SJCRH30 (cell line): ENCODE data around the gene UPK1B. TPM values are rescaled to one million over a fixed set of nuclear protein-coding genes. Genes with fewer than 3 reads are reported as not detected.
"Not testable (repeated sequence)": the region's sequence is repeated elsewhere in the genome, so short reads cannot be mapped to it uniquely, and the experiment has no call there.

Experiments
- DNase-seq, 2 experiments: peaks; one replicate each; pipeline ENCODE4 v3.0.0-alpha.2; 2015 to 2020
- H3K27ac ChIP-seq: fragments of 250-450 bp; sonication (Bioruptor Pico); 2 replicates; pipeline ENCODE4 v1.5.1; 2020; ENCODE audit warnings: mild to moderate bottlenecking, moderate library complexity
- H3K27me3 ChIP-seq: fragments of 250-450 bp; sonication (Bioruptor Pico); 2 replicates; pipeline ENCODE4 v1.5.1; 2020; ENCODE audit warnings: mild to moderate bottlenecking, moderate library complexity
- H3K36me3 ChIP-seq: fragments of 250-450 bp; sonication (Bioruptor Pico); 2 replicates; pipeline ENCODE4 v1.5.1; 2020; ENCODE audit warnings: mild to moderate bottlenecking, moderate library complexity
- H3K4me1 ChIP-seq: fragments of 250-450 bp; sonication (Bioruptor Pico); 2 replicates; pipeline ENCODE4 v1.5.1; 2020; ENCODE audit warnings: mild to moderate bottlenecking, moderate library complexity
- H3K4me3 ChIP-seq: fragments of 250-450 bp; sonication (Bioruptor Pico); 2 replicates; pipeline ENCODE4 v1.5.1; 2020; ENCODE audit warnings: mild to moderate bottlenecking, moderate library complexity
- H3K9me3 ChIP-seq: fragments of 250-450 bp; sonication (Bioruptor Pico); replicated peaks from 2 replicates; pipeline ENCODE4 v1.5.1; 2020; ENCODE audit warnings: mild to moderate bottlenecking, moderate library complexity
- total RNA-seq: library from RNA; depleted of rRNA; stranded (reverse); fragments of >200 nt; shearing (Covaris generic); gene quantifications from 2 replicates; pipeline ENCODE4 v1.2.3, GENCODE V29; 2014; rRNA removed

Gene UPK1B
- total RNA-seq, 1 experiment from 2014 or later, result not detected

DNA sequence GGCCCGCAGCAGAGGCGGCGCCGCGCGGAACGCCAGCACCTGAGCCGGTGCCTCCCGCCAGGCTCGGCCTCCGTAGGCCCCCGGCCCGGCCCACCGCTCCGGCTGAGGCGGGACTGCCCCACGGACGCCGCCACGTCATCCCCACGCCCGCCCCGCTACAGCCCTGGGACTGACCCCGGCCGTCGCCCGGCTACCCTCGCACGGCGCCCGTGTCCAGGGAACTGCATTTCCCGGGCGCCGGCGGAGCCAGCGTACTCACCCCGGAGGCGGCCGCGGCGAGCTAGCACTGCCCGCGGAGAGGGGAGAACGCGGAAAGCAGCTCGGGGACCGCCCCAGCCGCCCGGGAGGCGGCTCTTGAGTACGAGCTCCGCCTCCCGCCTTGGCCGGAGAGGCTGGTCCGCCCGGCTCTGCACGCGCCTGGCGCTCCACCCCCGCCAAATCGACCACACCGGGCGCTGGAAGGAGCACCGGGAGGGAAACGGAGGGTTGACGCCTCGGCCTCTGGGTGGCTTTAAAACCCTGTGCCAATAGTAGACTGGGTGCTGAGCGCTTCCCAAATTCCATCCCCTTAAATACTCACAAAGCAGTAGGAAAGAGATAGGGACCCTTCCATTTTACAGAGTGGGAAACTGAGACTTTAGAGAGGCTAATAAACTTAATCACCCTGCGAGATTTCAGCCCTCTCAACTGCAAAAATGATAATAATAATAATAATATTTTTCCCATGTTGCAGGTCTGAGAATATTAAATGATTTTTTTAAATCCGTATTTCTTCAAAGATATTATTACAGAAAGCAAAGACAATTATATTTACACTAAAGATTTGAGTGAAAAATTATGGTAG lies 67.4 kb downstream of the UPK1B start, which contains the start of gene B4GALT4:
Gene B4GALT4, minus strand, starts transcription at position 288 of the 844 bp plus-strand sequence. CDS start 10,779 bp downstream, outside the sequence.
- Histone ChIP-seq H3K4me3 (peak within 1 kb of the TSS; percentile 83), H3K36me3 (peaks cover 6% of the 10 kb centered on the region), H3K9me3 (no peaks in the 10 kb centered on the region), H3K4me1 (peaks cover 5% of the 10 kb centered on the region; the same call in 1 of the 2 replicates), H3K27me3 (no peaks in the 10 kb centered on the region), H3K27ac (peak within 1 kb of the TSS; percentile 52)
- peak; percentile 87 to 90 for DNase-seq

DNA sequence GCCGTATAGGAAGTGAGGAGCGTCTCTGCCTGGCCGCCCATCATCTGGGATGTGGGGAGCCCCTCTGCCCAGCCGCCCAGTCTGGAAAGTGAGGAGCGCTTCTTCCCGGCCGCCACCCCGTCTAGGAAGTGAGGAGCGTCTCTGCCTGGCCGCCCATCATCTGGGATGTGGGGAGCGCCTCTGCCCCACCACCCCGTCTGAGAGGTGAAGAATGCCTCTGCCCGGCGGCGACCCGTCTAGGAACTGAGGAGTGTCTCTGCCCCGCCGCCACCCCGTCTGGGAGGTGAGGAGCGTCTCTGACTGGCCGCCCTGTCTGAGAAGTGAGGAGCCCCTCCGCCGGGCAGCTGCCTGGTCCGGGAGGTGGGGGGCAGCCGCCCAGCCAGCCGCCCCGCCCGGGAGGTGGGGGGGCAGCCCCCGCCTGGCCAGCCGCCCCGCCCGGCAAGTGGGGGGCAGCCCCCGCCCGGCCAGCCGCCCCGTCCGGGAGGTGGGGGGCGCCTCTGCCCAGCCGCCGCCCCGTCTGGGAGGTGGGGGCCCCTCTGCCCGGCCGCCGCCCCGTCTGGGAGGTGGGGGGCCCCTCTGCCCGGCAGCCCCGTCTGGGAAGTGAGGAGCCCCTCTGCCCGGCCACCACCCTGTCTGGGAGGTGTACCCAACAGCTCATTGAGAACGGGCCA lies 69.1 kb downstream of the UPK1B start:
- DNase-seq, H3K4me3 ChIP-seq, H3K27ac ChIP-seq, H3K27me3 ChIP-seq, H3K36me3 ChIP-seq, H3K4me1 ChIP-seq, H3K9me3 ChIP-seq: not testable (repeated sequence)

DNA sequence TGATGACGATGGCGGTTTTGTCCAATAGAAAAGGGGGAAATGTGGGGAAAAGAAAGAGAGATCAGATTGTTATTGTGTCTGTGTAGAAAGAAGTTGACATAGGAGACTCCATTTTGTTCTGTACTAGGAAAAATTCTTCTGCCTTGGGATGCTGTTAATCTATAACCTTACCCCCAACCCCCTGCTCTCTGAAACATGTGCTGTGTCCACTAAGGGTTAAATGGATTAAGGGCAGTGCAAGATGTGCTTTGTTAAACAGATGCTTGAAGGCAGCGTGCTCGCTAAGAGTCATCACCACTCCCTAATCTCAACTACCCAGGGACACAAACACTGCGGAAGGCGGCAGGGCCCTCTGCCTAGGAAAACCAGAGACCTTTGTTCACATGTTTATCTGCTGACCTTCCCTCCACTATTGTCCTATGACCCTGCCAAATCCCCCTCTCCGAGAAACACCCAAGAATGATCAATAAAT lies 69.7 kb downstream of the UPK1B start:
- not testable (repeated sequence) for H3K9me3 ChIP-seq, H3K4me3 ChIP-seq, H3K36me3 ChIP-seq, DNase-seq, H3K27ac ChIP-seq, H3K4me1 ChIP-seq, H3K27me3 ChIP-seq

DNA sequence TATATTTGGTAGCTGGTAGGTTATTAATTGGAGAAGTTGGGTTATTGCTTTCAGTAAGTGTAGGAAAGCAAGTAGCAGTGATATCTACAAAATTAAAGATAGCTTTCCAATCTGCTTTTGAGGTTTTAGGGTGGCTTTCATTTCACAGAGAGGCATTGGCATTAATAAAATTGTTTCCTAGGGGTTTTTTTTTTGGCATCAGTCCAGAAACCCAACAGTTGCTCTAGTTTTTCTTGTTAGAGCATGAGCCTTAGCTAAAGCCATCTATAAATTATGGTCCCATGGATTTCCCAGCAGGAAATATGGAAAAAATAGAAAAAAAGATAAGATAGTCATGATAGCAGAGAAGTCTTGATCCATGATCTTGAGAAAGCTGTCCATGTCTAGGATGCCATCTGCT lies 70.3 kb downstream of the UPK1B start:
- DNase-seq, result peak in 1 of 2 experiments; percentile 52
- no peaks in the 10 kb centered on the region for H3K27me3 ChIP-seq

DNA sequence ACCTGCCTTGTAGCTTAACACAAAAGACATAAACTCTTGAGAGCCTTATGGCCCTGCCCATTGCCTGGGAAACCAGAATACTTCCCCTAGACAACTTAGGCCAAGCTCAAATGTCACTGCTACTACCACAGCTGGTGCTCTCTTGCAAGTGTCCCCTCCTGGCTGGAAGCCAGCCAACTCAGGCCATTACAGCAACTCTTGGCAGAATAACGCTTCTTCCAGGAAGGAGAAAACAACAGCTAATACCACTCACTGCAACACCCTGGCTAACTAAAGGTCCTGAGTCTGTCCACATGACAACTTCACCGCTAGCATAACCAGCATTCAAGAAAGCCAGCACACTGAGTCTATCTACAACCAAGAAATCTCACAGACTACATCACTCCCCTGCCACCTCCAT lies 72.4 kb downstream of the UPK1B start:
- H3K4me1 ChIP-seq, result peaks cover 5% of the 10 kb centered on the region; the same call in 1 of the 2 replicates
- peak; percentile 38 to 65 for DNase-seq
- H3K27ac ChIP-seq, result no peak overlapping the region
- H3K27me3 ChIP-seq, result no peaks in the 10 kb centered on the region
- H3K4me3 ChIP-seq, result no peak overlapping the region
- H3K36me3 ChIP-seq, result no peaks in the 10 kb centered on the region
- H3K9me3 ChIP-seq, result 0 out of 2 replicates have a peak, but pooled peaks cover 4% of the 10 kb centered on the region

More for the DNA sequence above, 70.3 kb downstream of the UPK1B start:
- Histone ChIP-seq H3K4me3 (no peak overlapping the region), H3K27ac (no peak overlapping the region), H3K9me3 (0 out of 2 replicates have a peak, but pooled peaks cover 4% of the 10 kb centered on the region), H3K4me1 (peaks cover 5% of the 10 kb centered on the region; the same call in 1 of the 2 replicates), H3K36me3 (no peaks in the 10 kb centered on the region)

Other genes with a start within 250 kb of the UPK1B start
- 0.08 and 0.41 TPM in 2 replicates for gene IGSF11, start 138.8 kb upstream of the UPK1B start, total RNA-seq
- gene TEX55, start 27.4 kb upstream of the UPK1B start, total RNA-seq, result 0.10 and 0.13 TPM in 2 replicates
- gene B4GALT4, start 67.3 kb downstream of the UPK1B start, total RNA-seq, result 17.2 and 19.2 TPM in 2 replicates
- gene ARHGAP31, start 120.8 kb downstream of the UPK1B start, total RNA-seq, result 7.9 and 9.9 TPM in 2 replicates